Activated CD4-positive, alpha-beta T cell treated with anti-CD3 and anti-CD28 coated beads, Interleukin-2, Interleukin-6, amounts not matched to agents 100 ng/mL and 50 ng/mL, durations not matched to agents 16 hours and 8 hours (primary cell): ENCODE results near the gene RINL.
"Not testable (repeated sequence)": the region's sequence is repeated elsewhere in the genome, so short reads cannot be mapped to it uniquely, and the experiment has no call there.

ENCODE experiments used
- DNase-seq: peaks from one replicate; pipeline ENCODE4 v3.0.0-alpha.2; 2020

RINL gene

GRCh38 chr19:38904581-38905539 lies 26.8 kb upstream of the RINL start:
- DNase-seq: no peak

GRCh38 chr19:38901683-38902082 lies 23.6 kb upstream of the RINL start:
- no peak for DNase-seq

GRCh38 chr19:38900743-38901190 lies 22.7 kb upstream of the RINL start:
- DNase-seq: no peak

- DNase-seq: no peak
Observed at GRCh38 chr19:38900202-38900629, 22.1 kb upstream of the RINL start.

GRCh38 chr19:38899447-38900201 lies 21.5 kb upstream of the RINL start, which contains the start of the genes NFKBIB and SIRT2:
Gene NFKBIB, plus strand, starts transcription at chr19:38899969. Its CDS starts 64 bp downstream, at chr19:38900033.
Gene SIRT2, minus strand, starts transcription at chr19:38899618. Its CDS starts 97 bp downstream, at chr19:38899521.
- DNase-seq: peak; percentile 100

GRCh38 chr19:38898788-38899446 lies 20.8 kb upstream of the RINL start:
- no peak for DNase-seq

- DNase-seq: no peak
Observed at GRCh38 chr19:38894968-38895367, 16.9 kb upstream of the RINL start.

- DNase-seq: no peak
Observed at GRCh38 chr19:38893341-38893771, 15.3 kb upstream of the RINL start.

GRCh38 chr19:38892841-38893240 lies 14.8 kb upstream of the RINL start:
- DNase-seq: no peak

GRCh38 chr19:38891771-38892170 lies 13.7 kb upstream of the RINL start:
- DNase-seq: no peak

- no peak for DNase-seq
Observed at GRCh38 chr19:38890686-38891085, 12.6 kb upstream of the RINL start.

GRCh38 chr19:38889803-38890202 lies 11.7 kb upstream of the RINL start:
- no peak for DNase-seq

GRCh38 chr19:38888876-38889275 lies 10.8 kb upstream of the RINL start:
- no peak for DNase-seq

- not testable (repeated sequence) for DNase-seq
Observed at GRCh38 chr19:38884691-38885090, 6.6 kb upstream of the RINL start.

- no peak for DNase-seq
Observed at GRCh38 chr19:38883286-38883685, 5.2 kb upstream of the RINL start.

GRCh38 chr19:38880882-38881609 lies 3.0 kb upstream of the RINL start:
- no peak for DNase-seq

- no peak for DNase-seq
Observed at GRCh38 chr19:38880076-38880881, 2.2 kb upstream of the RINL start.

GRCh38 chr19:38879400-38879751 lies 1.3 kb upstream of the RINL start:
- no peak for DNase-seq

- no peak for DNase-seq
Observed at GRCh38 chr19:38878575-38879399, 712 bp upstream of the RINL start.

- no peak for DNase-seq
Observed at GRCh38 chr19:38875656-38876395, 2.2 kb downstream of the RINL start.
